Right cardiac atrium (tissue), 5 donors: ENCODE data around the gene PCGF5. TPM values are rescaled to one million over a fixed set of nuclear protein-coding genes. Genes with fewer than 3 reads are reported as not detected.
"Not testable (repeated sequence)": the region's sequence is repeated elsewhere in the genome, so short reads cannot be mapped to it uniquely, and the experiment has no call there.

Experiments
- ATAC-seq, 2 donors: fragments of 200-7000 bp; cut with Tn5 transposase; one replicate each; pipeline versions ENCODE4 v1.8.0 to v1.9.1; 2020; ENCODE audit warnings: moderate library complexity in 2 of 2, mild to moderate bottlenecking in 1 of 2
- DNase-seq, 3 donors: peaks; one replicate each; pipeline ENCODE4 v3.0.0-alpha.2; 2020
- H3K27ac ChIP-seq: one replicate; pipeline ENCODE4 v1.5.1; 2013; ENCODE audit warnings: mild to moderate bottlenecking, low read length, control low read depth, moderate library complexity
- H3K27me3 ChIP-seq: one replicate; pipeline ENCODE4 v1.6.1; 2013; ENCODE audit not compliant: control insufficient read depth, insufficient read depth
- H3K4me1 ChIP-seq: one replicate; pipeline ENCODE4 v1.6.1; 2013; ENCODE audit warnings: low read length; ENCODE audit not compliant: control insufficient read depth, insufficient read depth
- H3K4me3 ChIP-seq: one replicate; pipeline ENCODE4 v1.5.1; 2013; ENCODE audit warnings: low read length, control low read depth
- H3K9me3 ChIP-seq: one replicate; pipeline ENCODE4 v1.6.1; 2013; ENCODE audit warnings: low read length; ENCODE audit not compliant: control insufficient read depth
- WGBS: extraction: QIAGEN DNeasy Blood & Tissue Kit; methylation state at CpG from one replicate; pipeline ENCODE4 v1.1.7; 2013; 5-methylcytosine and 5-hydroxymethylcytosine counted together
- intact Hi-C, 4 donors: fragments of 100-400 bp; cut with DNase I; formaldehyde crosslinking; loops; one replicate each; pipeline versions ENCODE4 v1.11.0 to v1.14.0; 2022 to 2023
- polyA plus RNA-seq: library from polyadenylated mRNA; stranded (reverse); fragments of 200-250 nt; gene quantifications from one replicate; pipeline ENCODE4 v1.2.3, GENCODE V29; 2013
- total RNA-seq, 4 donors: library from RNA; stranded (reverse); fragmentation: NEBNext Ultra II Directional; extraction: Animal tissue kit (Norgen Biotek cat#: 25700); gene quantifications; one replicate each; pipeline ENCODE4 v1.2.1, GENCODE V29; 2021
- donor health status: healthy with polysubstance abuse.
- donor health status: DM: no; HTN: yes; CAD: no.
- donor health status: DM: no; HTN: no; CAD: no.
- donor health status: DM: no; HTN: yes; CAD: no; lungs with severe emphysema.
- donor health status: DM: yes; HTN: yes; CAD: no.

The PCGF5 gene
- total and polyA plus RNA-seq, 5 donors: 40.2 to 77.1 (median 56.8) TPM

DNA sequence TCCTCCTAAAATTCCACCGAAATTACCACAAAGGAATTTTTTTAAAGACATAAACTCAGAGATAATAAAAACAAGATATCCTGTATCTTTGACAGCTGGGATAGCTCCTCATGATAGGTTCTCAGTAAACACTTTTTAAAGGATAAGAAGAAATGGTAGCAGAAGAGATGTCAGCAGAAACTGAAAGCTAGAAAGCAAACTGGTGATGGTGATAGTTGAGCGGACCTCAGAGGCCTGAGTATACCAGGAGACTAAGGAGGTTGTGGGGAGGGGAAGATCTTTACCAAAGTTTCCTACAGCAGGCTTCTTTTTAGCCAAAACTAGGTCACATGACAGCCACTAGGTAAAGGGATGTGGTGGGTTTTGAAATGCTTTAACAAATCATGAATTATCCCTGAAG, 22.5 kb downstream of the PCGF5 start:
- Histone ChIP-seq H3K27me3 (no peaks in the 10 kb centered on the region), H3K4me3 (no peak overlapping the region), H3K4me1 (peaks cover 2% of the 10 kb centered on the region), H3K9me3 (no peaks in the 10 kb centered on the region), H3K27ac (no peak overlapping the region)
- no peak for ATAC-seq
- WGBS: 69% methylated on average over 2 of the region's 2 CpGs
- DNase-seq: no peak
- intact Hi-C loops: loop anchor here in 1 of 4 donors (10.0 kb wide), 1 partner anchor 238 kb away; no protein-coding TSS in a partner anchor

DNA sequence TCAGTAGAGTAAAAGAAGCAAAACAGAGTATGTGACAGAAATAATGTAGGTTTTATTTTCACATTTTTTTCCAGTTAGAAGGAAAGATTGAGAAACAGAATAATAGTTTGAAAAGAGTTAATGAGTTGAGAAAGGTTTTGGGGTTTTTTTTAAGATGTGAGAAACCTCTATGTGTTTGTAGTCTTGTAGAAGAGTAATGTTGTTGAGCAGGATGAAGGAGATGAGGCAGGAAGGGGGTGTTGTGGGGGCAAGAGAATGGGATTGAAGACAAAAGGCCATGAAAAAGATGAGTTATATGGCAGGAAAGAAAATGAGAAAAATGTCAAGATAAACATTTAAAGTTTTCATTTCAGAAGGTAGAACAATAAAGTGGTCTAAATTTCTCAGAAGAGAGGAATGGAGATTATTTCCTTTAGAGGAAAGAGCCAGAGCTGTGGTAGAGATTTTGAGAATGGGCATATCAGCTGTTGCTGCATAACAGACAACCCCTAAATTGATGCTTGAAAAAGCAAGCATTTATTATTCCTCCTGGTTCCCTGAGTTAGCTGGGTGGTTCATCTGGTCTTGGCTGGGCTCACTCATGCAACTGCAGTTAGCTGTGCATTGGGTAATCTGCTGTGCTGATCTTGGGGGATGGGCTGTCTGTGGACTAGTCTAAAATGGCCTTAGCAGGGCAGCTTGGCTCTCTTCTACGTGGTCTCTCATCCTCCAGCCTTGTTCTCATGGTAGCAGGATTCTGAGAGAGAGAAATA, 27.1 kb downstream of the PCGF5 start:
- intact Hi-C loops: loop anchor here in 1 of 4 donors (10.0 kb wide), 1 partner anchor 243 kb away; no protein-coding TSS in a partner anchor
- DNase-seq (no peak), ATAC-seq (no peak)
- Histone ChIP-seq H3K27ac (no peak overlapping the region), H3K27me3 (no peaks in the 10 kb centered on the region), H3K4me3 (no peak overlapping the region), H3K9me3 (no peaks in the 10 kb centered on the region), H3K4me1 (peaks cover 4% of the 10 kb centered on the region)
- WGBS: 46% methylated on average over 1 of the region's 1 CpG

DNA sequence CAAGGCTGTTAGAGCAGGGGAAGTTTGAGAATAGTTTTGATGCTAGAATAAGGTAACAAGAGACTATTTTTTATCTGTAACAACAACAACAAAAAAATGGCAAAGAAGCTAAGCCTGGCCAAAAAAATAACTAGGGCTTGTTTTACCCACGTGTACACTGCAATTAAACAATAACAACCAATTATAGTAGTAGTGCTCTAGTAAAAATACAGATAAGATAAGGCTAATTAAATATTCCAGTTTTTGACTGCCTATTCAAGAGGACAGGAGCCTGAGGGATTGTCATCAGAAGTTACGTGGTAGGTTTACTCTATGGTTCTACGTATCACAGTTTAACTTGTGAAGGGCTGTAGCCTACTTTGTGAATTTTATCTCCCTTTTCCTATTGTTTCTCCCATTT, 29.2 kb downstream of the PCGF5 start:
- H3K4me3 ChIP-seq: no peak overlapping the region
- ATAC-seq (no peak), DNase-seq (no peak)
- no peaks in the 10 kb centered on the region for H3K9me3 ChIP-seq
- WGBS: 50% methylated on average over 3 of the region's 3 CpGs
- no peaks in the 10 kb centered on the region for H3K27me3 ChIP-seq
- peaks cover 4% of the 10 kb centered on the region for H3K4me1 ChIP-seq
- no peak overlapping the region for H3K27ac ChIP-seq
- intact Hi-C loops: loop anchor here (5.0 to 10.0 kb wide), 6 partner anchors 207 to 365 kb away; no protein-coding TSS in a partner anchor

DNA sequence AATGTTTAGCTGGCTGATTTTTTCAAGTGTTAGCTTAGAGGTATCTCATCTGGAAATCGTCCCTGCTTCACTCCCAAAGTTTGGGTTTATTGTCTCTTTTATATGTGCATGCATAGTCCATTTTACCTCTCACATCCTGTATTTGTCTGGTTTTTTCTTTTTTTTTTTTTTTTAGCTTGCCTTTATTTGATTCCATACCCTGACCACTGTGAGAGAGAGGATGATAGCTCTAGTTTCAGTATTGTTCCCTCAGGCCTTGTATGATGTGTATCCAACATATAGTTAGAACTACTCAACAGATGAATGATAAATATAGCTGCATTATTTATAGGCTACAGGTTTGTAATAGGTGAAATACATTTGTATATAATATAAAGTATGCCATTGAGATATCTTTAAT, 29.9 kb downstream of the PCGF5 start:
- Histone ChIP-seq H3K9me3 (no peaks in the 10 kb centered on the region), H3K4me3 (no peak overlapping the region), H3K4me1 (peaks cover 4% of the 10 kb centered on the region), H3K27me3 (no peaks in the 10 kb centered on the region), H3K27ac (no peak overlapping the region)
- no peak for ATAC-seq
- WGBS: 52% methylated on average over 1 of the region's 1 CpG
- intact Hi-C loops: loop anchor here in 3 of 4 donors (5.0 to 10.0 kb wide), 6 partner anchors 208 to 366 kb away; no protein-coding TSS in a partner anchor
- DNase-seq: no peak

DNA sequence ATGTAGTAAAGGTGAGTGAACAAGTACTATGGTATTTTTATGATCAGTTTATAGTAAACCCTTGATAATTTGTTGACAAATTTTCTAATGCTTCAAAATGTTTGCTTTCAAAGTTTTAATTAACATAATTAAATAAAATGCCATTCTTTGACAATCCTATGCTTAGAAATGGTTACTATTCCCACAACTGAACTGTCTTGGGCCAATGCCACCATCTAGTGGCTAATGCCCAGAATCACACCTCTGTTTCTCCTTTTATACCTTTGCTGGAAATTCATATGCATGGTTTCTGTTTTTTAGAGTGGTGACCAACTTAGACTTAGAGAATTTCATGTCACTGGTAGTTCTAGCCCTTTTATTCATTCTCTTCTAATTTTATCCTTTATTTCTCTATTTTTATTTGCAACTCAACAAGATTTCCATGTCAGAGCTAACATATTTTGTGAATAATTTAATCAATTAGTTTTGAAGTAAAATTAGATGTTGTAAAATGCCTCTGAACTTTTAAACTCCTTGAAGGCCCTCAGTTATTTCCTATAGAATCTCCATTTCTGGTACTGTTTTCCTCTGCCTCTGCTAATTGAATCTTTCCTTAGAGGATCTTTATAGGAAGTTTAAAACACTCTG, 31.1 kb downstream of the PCGF5 start:
- no peaks in the 10 kb centered on the region for H3K27me3 ChIP-seq
- ATAC-seq (peak; percentile 64 to 65), DNase-seq (peak in 2 of 3 donors; percentile 28 to 40)
- peaks cover 4% of the 10 kb centered on the region for H3K4me1 ChIP-seq
- H3K9me3 ChIP-seq: no peaks in the 10 kb centered on the region
- no peak overlapping the region for H3K27ac ChIP-seq
- H3K4me3 ChIP-seq: no peak overlapping the region
- intact Hi-C loops: loop anchor here in 3 of 4 donors (5.0 to 10.0 kb wide), 6 partner anchors 209 to 367 kb away; no protein-coding TSS in a partner anchor

DNA sequence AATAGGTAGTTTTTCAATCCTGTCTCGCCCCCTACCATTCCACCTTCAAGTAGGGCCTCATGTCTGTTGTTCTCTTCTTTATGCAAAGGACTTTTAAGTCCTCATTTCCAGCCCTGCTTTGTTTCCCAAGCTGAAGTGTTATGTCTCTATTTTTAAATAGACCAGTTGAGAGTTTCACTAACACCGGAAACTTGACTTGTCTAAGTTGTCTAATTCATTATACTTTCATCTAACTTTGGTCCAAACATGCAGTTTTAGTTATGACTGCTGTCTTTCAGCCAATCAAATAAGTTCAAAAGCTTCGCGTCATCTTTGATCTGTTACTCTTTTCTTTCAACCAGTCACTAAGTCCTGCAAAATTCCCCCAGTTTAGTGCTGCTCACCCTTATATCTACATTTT, 32.8 kb downstream of the PCGF5 start:
- 87% methylated on average over 4 of the region's 4 CpGs for WGBS
- DNase-seq: no peak
- Histone ChIP-seq H3K4me1 (no peaks in the 10 kb centered on the region), H3K27ac (no peak overlapping the region), H3K27me3 (no peaks in the 10 kb centered on the region), H3K4me3 (no peak overlapping the region), H3K9me3 (no peaks in the 10 kb centered on the region)
- intact Hi-C loops: loop anchor here in 3 of 4 donors (5.0 to 10.0 kb wide), 6 partner anchors 211 to 368 kb away; no protein-coding TSS in a partner anchor
- no peak for ATAC-seq

DNA sequence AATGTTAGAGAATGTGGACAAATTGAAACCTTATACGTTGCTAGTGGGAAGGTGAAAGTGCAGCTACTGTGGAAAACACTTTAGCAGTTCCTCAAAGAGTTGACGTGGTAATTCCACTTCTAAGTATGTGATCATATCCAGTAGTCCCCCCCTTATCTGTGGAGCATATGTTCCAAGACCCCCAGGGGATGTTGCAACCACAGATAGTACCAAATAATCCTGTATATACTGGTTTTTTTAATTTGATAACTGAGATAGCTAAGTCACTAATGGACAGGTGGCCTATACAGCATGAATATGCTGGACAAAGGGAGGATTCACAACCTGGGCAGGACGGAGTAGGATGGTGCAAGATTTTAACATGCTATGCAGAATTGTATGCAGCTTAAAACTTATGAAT, 36.8 kb downstream of the PCGF5 start:
- no peak for DNase-seq
- no peaks in the 10 kb centered on the region for H3K27me3 ChIP-seq
- WGBS: 88% methylated on average over 3 of the region's 3 CpGs
- H3K4me1 ChIP-seq: no peaks in the 10 kb centered on the region
- H3K4me3 ChIP-seq: no peak overlapping the region
- H3K9me3 ChIP-seq: no peaks in the 10 kb centered on the region
- no peak overlapping the region for H3K27ac ChIP-seq
- intact Hi-C loops: loop anchor here in 2 of 4 donors (10.0 kb wide), 3 partner anchors 253 to 373 kb away; no protein-coding TSS in a partner anchor
- ATAC-seq: no peak

DNA sequence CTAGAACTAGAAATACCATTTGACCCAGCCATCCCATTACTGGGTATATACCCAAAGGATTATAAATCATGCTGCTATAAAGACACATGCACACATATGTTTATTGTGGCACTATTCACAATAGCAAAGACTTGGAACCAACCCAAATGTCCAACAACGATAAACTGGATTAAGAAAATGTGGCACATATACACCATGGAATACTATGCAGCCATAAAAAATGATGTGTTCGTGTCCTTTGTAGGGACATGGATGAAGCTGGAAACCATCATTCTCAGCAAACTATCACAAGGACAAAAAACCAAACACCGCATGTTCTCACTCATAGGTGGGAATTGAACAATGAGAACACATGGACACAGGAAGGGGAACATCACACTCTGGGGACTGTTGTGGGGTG, 40.0 kb downstream of the PCGF5 start:
- intact Hi-C loops, H3K27me3 ChIP-seq, DNase-seq, ATAC-seq, H3K27ac ChIP-seq, H3K4me3 ChIP-seq, H3K4me1 ChIP-seq, H3K9me3 ChIP-seq: not testable (repeated sequence)
- WGBS: 94% methylated on average over 3 of the region's 3 CpGs

DNA sequence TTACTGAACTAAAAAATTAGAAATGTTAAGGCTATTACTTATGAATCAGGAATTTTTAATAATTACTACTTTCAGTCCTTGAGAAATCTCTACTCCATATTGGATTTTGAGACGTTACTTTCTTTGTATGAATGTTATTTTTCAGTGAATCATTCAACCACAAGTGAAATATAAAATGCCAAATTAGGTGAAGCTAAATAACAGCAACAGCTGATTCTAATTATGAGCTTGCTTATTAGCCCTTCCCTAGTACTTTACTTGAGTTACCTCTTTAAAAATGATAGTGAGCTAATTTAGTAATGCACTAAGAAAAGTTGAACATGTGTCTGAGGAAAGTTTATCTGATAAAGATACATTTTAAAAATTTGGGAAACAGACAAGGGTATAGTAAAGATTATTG, 51.4 kb downstream of the PCGF5 start:
- ATAC-seq (no peak), DNase-seq (no peak)
- Histone ChIP-seq H3K9me3 (no peaks in the 10 kb centered on the region), H3K4me3 (no peak overlapping the region), H3K27ac (no peak overlapping the region), H3K27me3 (no peaks in the 10 kb centered on the region), H3K4me1 (no peaks in the 10 kb centered on the region)
- WGBS: 88% methylated on average over 1 of the region's 1 CpG
- intact Hi-C loops: no loop called here

DNA sequence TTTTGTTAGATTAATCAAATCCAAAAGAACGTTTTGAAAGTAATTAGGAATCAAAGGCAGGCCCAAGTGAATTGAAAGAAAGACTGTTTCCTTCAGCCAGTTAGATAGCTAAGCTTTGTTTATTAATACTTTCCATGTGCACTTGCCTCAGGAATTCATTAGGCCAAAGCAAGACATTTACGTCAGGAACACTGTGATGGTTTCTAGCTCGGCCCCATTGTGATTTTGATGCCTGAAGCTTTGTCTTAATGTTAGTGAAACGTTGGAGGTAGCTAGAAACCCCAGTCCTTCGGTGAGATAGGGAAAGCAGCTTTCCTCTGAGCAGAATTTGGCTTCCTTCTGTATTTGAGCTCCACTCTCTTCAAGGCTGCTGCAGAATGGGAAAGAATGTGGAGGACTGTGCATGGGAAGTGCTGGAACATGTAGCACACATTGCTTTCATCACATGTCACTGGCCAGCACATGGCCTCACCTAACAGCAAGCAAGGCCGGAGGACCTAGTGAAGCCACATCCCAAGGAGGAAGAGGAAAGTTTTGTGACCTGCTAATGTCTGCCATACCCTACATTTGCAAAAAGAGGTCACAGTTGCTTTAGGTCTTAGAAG, 64.1 kb downstream of the PCGF5 start:
- Histone ChIP-seq H3K4me1 (peaks cover 12% of the 10 kb centered on the region), H3K9me3 (no peaks in the 10 kb centered on the region), H3K4me3 (no peak overlapping the region), H3K27me3 (no peaks in the 10 kb centered on the region), H3K27ac (no peak overlapping the region)
- 54% methylated on average over 6 of the region's 6 CpGs for WGBS
- ATAC-seq (peak in 1 of 2 donors; percentile 49), DNase-seq (no peak)
- intact Hi-C loops: no loop called here

DNA sequence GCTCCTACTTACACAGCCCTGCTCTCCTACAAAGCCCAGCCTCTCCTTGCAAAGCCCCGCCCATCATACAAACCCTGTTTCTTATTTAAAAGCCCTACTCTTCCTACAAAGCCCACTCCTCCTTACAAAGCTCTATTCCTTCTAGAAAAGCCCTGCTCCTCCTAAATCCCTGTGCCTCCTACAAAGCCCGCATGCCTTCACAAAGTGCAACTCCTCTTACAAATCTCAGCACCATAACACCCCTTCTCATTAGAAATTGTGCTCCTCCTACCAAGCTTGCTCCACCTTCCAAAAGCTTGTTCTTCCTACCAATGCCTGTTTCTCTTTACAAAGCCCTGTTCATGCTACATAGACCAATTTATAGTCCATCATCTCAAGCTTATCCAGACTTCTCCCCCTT, 66.1 kb downstream of the PCGF5 start:
- no peak for DNase-seq
- Histone ChIP-seq H3K9me3 (no peaks in the 10 kb centered on the region), H3K27ac (peak overlapping the region; percentile 37), H3K4me3 (no peak overlapping the region), H3K27me3 (no peaks in the 10 kb centered on the region), H3K4me1 (peaks cover 13% of the 10 kb centered on the region)
- ATAC-seq: no peak
- intact Hi-C loops: no loop called here
- 74% methylated on average over 2 of the region's 2 CpGs for WGBS
